Astrocyte of the spinal cord (primary cell): ENCODE results near the gene ORM2.

Experiments
- DNase-seq: peaks from one replicate; pipeline ENCODE4 v3.0.0; 2011; ENCODE audit warnings: low read depth, low spot score
- H3K4me3 ChIP-seq: 2 replicates; pipeline ENCODE4 v1.5.1; 2011; ENCODE audit warnings: low read depth, mild to moderate bottlenecking, low read length, moderate library complexity
- CTCF ChIP-seq: IDR thresholded peaks from 2 replicates; pipeline ENCODE4 v1.5.1; 2012; ENCODE audit warnings: low read depth, mild to moderate bottlenecking, low read length, inconsistent platforms
- in situ Hi-C: cut with HindIII; loops from 2 replicates; pipeline ENCODE4 v1.10.0; 2017; ENCODE audit warnings: low sequenced_read_pairs

Gene ORM2

DNA sequence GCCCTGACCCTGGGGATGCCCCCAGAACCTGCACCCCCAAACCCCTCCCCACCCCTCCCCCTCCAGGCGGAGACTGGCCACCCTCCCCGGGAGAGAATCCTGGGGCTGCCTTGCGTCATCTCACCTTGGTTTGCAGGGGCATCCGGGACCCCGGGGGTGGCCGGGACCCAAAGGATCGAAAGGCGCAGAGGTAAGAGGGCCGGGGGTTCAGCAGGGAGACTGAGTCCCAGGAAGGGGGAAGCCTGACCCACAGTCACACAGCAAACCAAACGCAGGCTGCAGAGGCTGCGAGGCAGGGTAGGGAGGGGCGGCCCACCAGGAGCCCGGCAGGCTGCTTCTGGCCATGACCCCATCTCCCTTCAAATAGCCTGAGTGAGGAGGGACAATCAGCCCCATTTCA, 40.6 kb upstream of the ORM2 start:
- in situ Hi-C loops: no loop called here
- H3K4me3 ChIP-seq: no peak overlapping the region

DNA sequence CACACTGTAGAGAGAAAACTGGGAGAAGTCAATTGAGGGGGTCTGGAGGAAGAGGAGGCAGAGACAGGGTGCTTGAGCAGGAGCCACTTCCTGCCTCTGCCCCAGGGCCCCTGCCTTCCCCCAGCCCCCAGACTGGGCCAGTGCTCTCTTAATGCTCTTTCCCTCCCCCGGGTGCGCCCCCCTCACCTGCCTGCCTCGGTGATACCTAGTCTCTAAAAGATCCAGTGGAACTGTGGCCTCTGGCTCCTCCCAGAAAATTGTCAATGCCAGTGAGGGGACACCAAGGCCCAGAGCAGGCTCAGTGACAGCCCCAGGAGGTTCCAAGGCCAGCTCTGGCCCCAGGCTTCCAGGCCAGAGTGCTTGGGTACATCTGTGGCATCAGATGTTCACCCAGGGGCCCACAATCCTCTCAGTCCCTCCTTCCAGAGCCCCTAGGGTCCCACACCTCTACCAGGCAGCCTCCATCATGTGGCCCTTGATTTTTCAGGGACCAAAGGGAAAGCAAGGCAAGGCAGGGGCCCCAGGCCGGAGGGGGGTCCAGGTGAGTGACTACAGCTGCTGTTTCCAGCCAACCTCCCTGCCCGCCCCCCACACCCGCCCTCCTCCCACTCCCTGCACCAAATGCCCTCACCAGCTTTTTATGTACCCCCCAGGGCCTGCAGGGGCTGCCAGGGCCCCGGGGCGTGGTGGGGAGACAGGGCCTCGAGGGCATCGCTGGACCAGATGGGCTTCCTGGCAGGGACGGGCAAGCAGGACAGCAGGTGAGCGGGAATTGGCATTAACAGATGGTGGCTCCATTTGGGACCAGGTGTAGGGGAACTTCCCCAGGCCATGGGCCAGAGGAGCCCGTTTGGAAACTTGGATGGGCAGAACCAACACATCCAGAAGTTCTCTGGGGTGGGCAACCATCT, 39.8 kb upstream of the ORM2 start:
- no peak overlapping the region for H3K4me3 ChIP-seq
- in situ Hi-C loops: no loop called here
- no peak for TF ChIP-seq CTCF
- DNase-seq: no peak

More for the DNA sequence above, 40.6 kb upstream of the ORM2 start:
- no peak for TF ChIP-seq CTCF
- no peak for DNase-seq

- in situ Hi-C loops: no loop called here
Observed at GRCh38 chr9:114290561-114290986, 39.1 kb upstream of the ORM2 start.

DNA sequence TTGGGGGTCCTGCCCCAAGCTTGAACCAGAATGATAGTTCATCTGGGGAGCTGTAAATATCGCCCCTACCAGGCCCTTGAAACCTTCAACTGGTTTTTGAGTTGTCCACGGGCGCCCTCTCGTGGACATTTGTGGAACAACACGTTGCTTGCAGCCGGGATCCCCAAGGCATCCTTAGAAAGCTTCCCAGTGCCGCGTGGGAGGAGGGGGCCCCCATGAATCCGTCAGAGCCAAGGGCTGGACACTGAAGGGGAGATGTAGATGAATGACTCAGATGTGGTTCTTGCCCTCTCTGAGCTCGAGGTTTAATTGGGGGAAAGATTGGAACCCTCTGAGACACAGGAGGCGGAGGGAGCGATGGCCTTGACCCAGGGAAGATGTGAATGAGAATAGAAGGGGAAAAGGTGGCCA, 38.6 kb upstream of the ORM2 start:
- no peak overlapping the region for H3K4me3 ChIP-seq
- peak; percentile 76 for TF ChIP-seq CTCF
- in situ Hi-C loops: no loop called here
- DNase-seq: peak; percentile 72

More at GRCh38 chr9:114290561-114290986, 39.1 kb upstream of the ORM2 start:
- no peak for DNase-seq
- no peak for TF ChIP-seq CTCF
- H3K4me3 ChIP-seq: no peak overlapping the region

DNA sequence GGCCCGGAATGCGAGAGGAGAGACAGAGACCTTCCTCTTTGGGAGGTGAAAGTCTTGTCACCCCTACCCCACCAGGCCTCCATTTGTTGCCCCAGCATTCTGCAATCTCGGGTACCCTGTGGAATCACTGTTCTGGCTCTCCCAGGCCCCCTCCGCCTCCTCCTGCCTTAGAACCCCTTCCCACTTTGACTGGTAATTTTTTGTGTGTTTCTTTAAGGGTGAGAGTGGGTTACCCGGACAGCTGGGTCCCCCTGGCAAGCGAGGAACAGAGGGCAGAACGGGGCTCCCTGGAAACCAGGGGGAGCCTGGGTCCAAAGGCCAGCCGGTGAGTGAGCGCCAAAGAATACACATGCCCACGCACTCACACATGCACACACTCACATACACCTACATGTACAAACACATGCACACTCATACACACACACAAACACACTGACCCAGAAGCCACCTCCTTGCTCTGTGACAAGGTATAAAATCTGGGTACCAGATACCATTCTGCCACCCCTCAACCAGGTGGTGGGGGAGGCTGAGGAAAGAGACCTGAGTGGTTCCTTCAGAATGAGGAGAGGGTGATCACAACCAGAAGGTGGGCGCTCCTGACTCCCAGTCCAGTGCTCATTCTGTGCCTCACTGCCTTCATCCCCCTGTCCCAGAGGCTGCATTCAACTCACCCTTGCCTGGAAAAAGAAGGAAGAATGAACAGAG, 37.6 kb upstream of the ORM2 start:
- in situ Hi-C loops: no loop called here
- DNase-seq: no peak
- no peak overlapping the region for H3K4me3 ChIP-seq
- TF ChIP-seq CTCF: no peak

DNA sequence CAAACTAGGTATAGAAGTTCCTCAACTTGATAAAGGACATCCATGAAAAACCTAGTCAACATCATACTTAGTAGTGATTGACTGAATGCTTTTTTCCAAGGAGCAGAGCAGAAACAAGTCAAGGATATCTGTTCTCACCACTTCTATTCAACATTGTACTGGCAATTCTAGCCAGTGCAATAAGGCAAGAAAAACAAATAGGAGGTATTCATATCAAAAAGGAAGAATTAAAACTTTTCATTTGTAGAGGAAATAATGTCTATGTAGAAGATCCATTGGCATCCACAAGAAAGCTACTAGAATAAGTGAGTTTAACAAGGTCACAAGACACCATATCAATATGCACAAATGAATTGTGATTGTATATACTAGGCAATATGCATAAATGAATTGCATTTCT, 35.0 kb upstream of the ORM2 start:
- no peak for TF ChIP-seq CTCF
- in situ Hi-C loops: no loop called here
- DNase-seq: no peak
- no peak overlapping the region for H3K4me3 ChIP-seq
